ENCODE measurements around the gene ZNF407. TPM values are rescaled to one million over a fixed set of nuclear protein-coding genes. Genes with fewer than 3 reads are reported as not detected.
"Not testable (repeated sequence)": the region's sequence is repeated elsewhere in the genome, so short reads cannot be mapped to it uniquely, and the experiment has no call there.

ZNF407 gene
- total and polyA plus RNA-seq, 9 donors: 5.3 to 22.3 (median 18.7) TPM

GRCh38 chr18:75081486-75081885 lies 483.8 kb downstream of the ZNF407 start:
- H3K36me3 ChIP-seq: no peaks in the 10 kb centered on the region
- 92 to 95% (median 94%) methylated on average over 8 of the region's 8 CpGs for WGBS, 3 donors
- TF ChIP-seq, protein P1, sequence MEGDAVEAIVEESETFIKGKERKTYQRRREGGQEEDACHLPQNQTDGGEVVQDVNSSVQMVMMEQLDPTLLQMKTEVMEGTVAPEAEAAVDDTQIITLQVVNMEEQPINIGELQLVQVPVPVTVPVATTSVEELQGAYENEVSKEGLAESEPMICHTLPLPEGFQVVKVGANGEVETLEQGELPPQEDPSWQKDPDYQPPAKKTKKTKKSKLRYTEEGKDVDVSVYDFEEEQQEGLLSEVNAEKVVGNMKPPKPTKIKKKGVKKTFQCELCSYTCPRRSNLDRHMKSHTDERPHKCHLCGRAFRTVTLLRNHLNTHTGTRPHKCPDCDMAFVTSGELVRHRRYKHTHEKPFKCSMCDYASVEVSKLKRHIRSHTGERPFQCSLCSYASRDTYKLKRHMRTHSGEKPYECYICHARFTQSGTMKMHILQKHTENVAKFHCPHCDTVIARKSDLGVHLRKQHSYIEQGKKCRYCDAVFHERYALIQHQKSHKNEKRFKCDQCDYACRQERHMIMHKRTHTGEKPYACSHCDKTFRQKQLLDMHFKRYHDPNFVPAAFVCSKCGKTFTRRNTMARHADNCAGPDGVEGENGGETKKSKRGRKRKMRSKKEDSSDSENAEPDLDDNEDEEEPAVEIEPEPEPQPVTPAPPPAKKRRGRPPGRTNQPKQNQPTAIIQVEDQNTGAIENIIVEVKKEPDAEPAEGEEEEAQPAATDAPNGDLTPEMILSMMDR (IDR thresholded peaks at IDR 0.05): no peak
- no peak for TF ChIP-seq POLR2A (IDR thresholded peaks at IDR 0.05)
- TF ChIP-seq EP300 (IDR thresholded peaks at IDR 0.05): no peak
- no peaks in the 10 kb centered on the region for H3K27me3 ChIP-seq
- intact Hi-C loops (cut with DNase I): no loop called here
- H3K27ac ChIP-seq: no peak overlapping the region
- no peak overlapping the region for H3K4me3 ChIP-seq
- H3K4me1 ChIP-seq (ENCODE audit: insufficient read depth): no peaks in the 10 kb centered on the region
- no peak for DNase-seq
- no peaks in the 10 kb centered on the region for H3K9me3 ChIP-seq

DNA sequence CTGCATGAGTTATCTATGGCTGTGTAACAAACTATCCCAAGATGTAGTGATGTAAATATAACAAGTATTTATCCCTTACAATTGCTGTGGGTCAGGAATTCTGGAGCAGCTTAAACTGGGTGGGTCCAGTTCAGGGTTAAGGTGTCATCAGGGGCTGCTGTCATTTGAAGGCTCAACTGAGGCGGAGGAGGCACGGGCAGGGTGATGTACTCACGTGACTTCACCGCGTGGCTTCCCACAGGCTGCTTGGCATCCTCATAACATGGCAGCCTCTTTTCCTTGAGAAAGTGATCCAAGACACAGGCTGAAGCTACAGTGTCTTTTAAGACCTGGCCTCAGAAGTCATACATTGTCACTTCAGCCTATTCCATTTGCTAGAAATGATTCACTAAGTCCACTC lies 485.5 kb downstream of the ZNF407 start:
- DNase-seq: no peak
- 95 to 98% (median 97%) methylated on average over 5 of the region's 5 CpGs for WGBS, 3 donors
- Histone ChIP-seq H3K36me3 (no peaks in the 10 kb centered on the region), H3K27ac (no peak overlapping the region), H3K27me3 (no peaks in the 10 kb centered on the region), H3K9me3 (no peaks in the 10 kb centered on the region), H3K4me1 (ENCODE audit: insufficient read depth) (no peaks in the 10 kb centered on the region), H3K4me3 (no peak overlapping the region)
- TF ChIP-seq POLR2A (IDR thresholded peaks at IDR 0.05) (no peak), EP300 (IDR thresholded peaks at IDR 0.05) (no peak)
- TF ChIP-seq, protein P1 (IDR thresholded peaks at IDR 0.05): no peak
- intact Hi-C loops (cut with DNase I): no loop called here

- TF ChIP-seq EP300 (IDR thresholded peaks at IDR 0.05) (no peak), POLR2A (IDR thresholded peaks at IDR 0.05) (no peak)
- TF ChIP-seq, protein P1 (IDR thresholded peaks at IDR 0.05): no peak
- Histone ChIP-seq H3K9me3 (no peaks in the 10 kb centered on the region), H3K27me3 (no peaks in the 10 kb centered on the region), H3K36me3 (no peaks in the 10 kb centered on the region), H3K27ac (no peak overlapping the region), H3K4me1 (ENCODE audit: insufficient read depth) (no peaks in the 10 kb centered on the region), H3K4me3 (no peak overlapping the region)
- WGBS, 3 donors: 84 to 89% (median 87%) methylated on average over 9 of the region's 9 CpGs
- no peak for DNase-seq
- intact Hi-C loops (cut with DNase I): no loop called here
Observed at GRCh38 chr18:75083761-75084160, 486.1 kb downstream of the ZNF407 start.

DNA sequence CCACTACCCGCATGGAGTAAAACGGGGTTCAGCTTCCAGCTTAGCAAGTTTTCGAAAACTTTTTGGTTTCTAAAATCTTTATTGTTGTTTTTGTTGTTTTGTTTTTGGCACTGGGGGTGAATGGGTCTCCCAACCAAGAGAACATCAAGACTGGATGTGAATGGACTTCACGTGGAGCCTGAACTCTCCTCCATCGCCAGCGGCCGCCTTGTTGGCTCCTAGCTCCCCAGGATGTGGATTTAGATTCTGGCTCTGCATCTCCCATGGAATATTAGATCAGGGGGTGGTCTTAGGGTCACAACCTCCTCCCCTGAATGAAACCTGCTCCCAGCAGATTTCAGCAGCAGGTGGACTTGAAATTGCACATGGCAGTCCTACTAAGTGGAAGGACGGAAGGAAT lies 488.0 kb downstream of the ZNF407 start:
- intact Hi-C loops (cut with DNase I); H3K4me3 ChIP-seq; H3K36me3 ChIP-seq; H3K27ac ChIP-seq; H3K27me3 ChIP-seq; H3K4me1 ChIP-seq (ENCODE audit: insufficient read depth); DNase-seq; H3K9me3 ChIP-seq: not testable (repeated sequence)
- WGBS, 3 donors: 92 to 94% (median 93%) methylated on average over 8 of the region's 8 CpGs

GRCh38 chr18:75086494-75087034 lies 488.9 kb downstream of the ZNF407 start:
- no peaks in the 10 kb centered on the region for H3K27me3 ChIP-seq
- intact Hi-C loops (cut with DNase I): no loop called here
- DNase-seq: no peak
- H3K4me3 ChIP-seq: no peak overlapping the region
- 92 to 93% (median 92%) methylated on average over 9 of the region's 9 CpGs for WGBS, 3 donors
- H3K36me3 ChIP-seq: no peaks in the 10 kb centered on the region
- H3K9me3 ChIP-seq: no peaks in the 10 kb centered on the region
- no peaks in the 10 kb centered on the region for H3K4me1 ChIP-seq (ENCODE audit: insufficient read depth)
- no peak for TF ChIP-seq EP300 (IDR thresholded peaks at IDR 0.05)
- TF ChIP-seq, protein P1 (IDR thresholded peaks at IDR 0.05): no peak
- TF ChIP-seq POLR2A (IDR thresholded peaks at IDR 0.05): no peak
- no peak overlapping the region for H3K27ac ChIP-seq
